DOHH2 (cell line): ENCODE measurements around the gene VPS33A.

Experiments used
- H3F3A ChIP-seq: fragments of 200-600 bp; sonication (generic), shearing (Covaris generic); 2 replicates; pipeline ENCODE4 v1.6.0; 2016; ENCODE audit warnings: antibody characterized with exemption, mild to moderate bottlenecking; ENCODE audit not compliant: control insufficient read depth, insufficient read depth
- H3K27ac ChIP-seq: fragments of 200-600 bp; sonication (generic); 2 replicates; pipeline ENCODE4 v1.5.1; 2014; ENCODE audit warnings: low read depth, mild to moderate bottlenecking, low read length, moderate library complexity
- H3K27me3 ChIP-seq: fragments of 200-600 bp; sonication (generic); 2 replicates; pipeline ENCODE4 v1.6.1; 2014; ENCODE audit warnings: mild to moderate bottlenecking, low read length, mixed read lengths; ENCODE audit not compliant: control insufficient read depth
- H3K36me3 ChIP-seq: fragments of 200-600 bp; sonication (generic); 2 replicates; pipeline ENCODE4 v1.6.1; 2014; ENCODE audit warnings: mild to moderate bottlenecking, low read length, moderate library complexity, mixed read lengths; ENCODE audit not compliant: control insufficient read depth
- H3K4me1 ChIP-seq: fragments of 200-600 bp; sonication (generic); 2 replicates; pipeline ENCODE4 v1.6.1; 2014; ENCODE audit warnings: mild to moderate bottlenecking, low read length, mixed read lengths; ENCODE audit not compliant: control insufficient read depth
- H3K4me2 ChIP-seq: fragments of 200-600 bp; sonication (generic); 2 replicates; pipeline ENCODE4 v1.6.0; 2014; ENCODE audit warnings: mild to moderate bottlenecking, low read length, moderate library complexity
- H3K4me3 ChIP-seq: fragments of 200-600 bp; sonication (generic); 2 replicates; pipeline ENCODE4 v1.5.1; 2014; ENCODE audit warnings: mild to moderate bottlenecking, low read length, mixed read lengths
- H3K79me2 ChIP-seq: fragments of 200-600 bp; sonication (generic); 2 replicates; pipeline ENCODE4 v1.6.1; 2014; ENCODE audit warnings: mild to moderate bottlenecking, low read length, mixed read lengths; ENCODE audit not compliant: control insufficient read depth
- H3K9me2 ChIP-seq: fragments of 200-600 bp; sonication (generic); replicated peaks from 2 replicates; pipeline ENCODE4 v1.6.1; 2014; ENCODE audit warnings: mild to moderate bottlenecking, low read length, mixed read lengths; ENCODE audit not compliant: control insufficient read depth
- H3K9me3 ChIP-seq: fragments of 200-600 bp; sonication (generic); 2 replicates; pipeline ENCODE4 v1.6.1; 2014; ENCODE audit warnings: antibody characterized with exemption, low read length, mixed read lengths; ENCODE audit not compliant: control insufficient read depth, insufficient read depth
- H4K20me1 ChIP-seq: fragments of 200-600 bp; sonication (generic); 2 replicates; pipeline ENCODE4 v1.6.0; 2014; ENCODE audit warnings: low read depth, mild to moderate bottlenecking, antibody characterized with exemption, low read length, moderate library complexity; ENCODE audit not compliant: control insufficient read depth, insufficient read depth
- CTCF ChIP-seq: fragments of 200-600 bp; sonication (generic); IDR thresholded peaks from one replicate; pipeline ENCODE4 v1.5.1; 2014; ENCODE audit warnings: antibody characterized with exemption, mild to moderate bottlenecking, low read depth, low read length; ENCODE audit not compliant: poor library complexity, severe bottlenecking
- EZH2phosphoT487 ChIP-seq: fragments of 200-600 bp; sonication (generic); IDR thresholded peaks from 2 replicates; pipeline ENCODE4 v1.6.1; 2017; ENCODE audit warnings: borderline replicate concordance, mild to moderate bottlenecking, antibody characterized with exemption, low read length, moderate library complexity, mixed read lengths

Gene VPS33A

GRCh38 chr12:122297494-122297893, 31.2 kb upstream of the VPS33A start:
- H3F3A ChIP-seq, result no peaks in the 10 kb centered on the region
- no peaks in the 10 kb centered on the region for H4K20me1 ChIP-seq
- H3K9me2 ChIP-seq, result no peaks in the 10 kb centered on the region
- no peaks in the 10 kb centered on the region for H3K79me2 ChIP-seq
- no peaks in the 10 kb centered on the region for H3K9me3 ChIP-seq
- no peaks in the 10 kb centered on the region for H3K36me3 ChIP-seq
- H3K4me1 ChIP-seq, result no peaks in the 10 kb centered on the region
- no peak overlapping the region for H3K4me2 ChIP-seq
- no peak overlapping the region for H3K27ac ChIP-seq
- TF ChIP-seq CTCF (no peak), EZH2phosphoT487 (no peak)
- no peak overlapping the region for H3K4me3 ChIP-seq
- H3K27me3 ChIP-seq, result no peaks in the 10 kb centered on the region

GRCh38 chr12:122295877-122296276, 29.6 kb upstream of the VPS33A start:
- H3K9me2 ChIP-seq, result no peaks in the 10 kb centered on the region
- H4K20me1 ChIP-seq, result no peaks in the 10 kb centered on the region
- H3F3A ChIP-seq, result no peaks in the 10 kb centered on the region
- no peak overlapping the region for H3K27ac ChIP-seq
- TF ChIP-seq EZH2phosphoT487 (no peak), CTCF (no peak)
- H3K36me3 ChIP-seq, result no peaks in the 10 kb centered on the region
- H3K4me2 ChIP-seq, result no peak overlapping the region
- no peaks in the 10 kb centered on the region for H3K27me3 ChIP-seq
- H3K4me1 ChIP-seq, result no peaks in the 10 kb centered on the region
- no peaks in the 10 kb centered on the region for H3K79me2 ChIP-seq
- H3K9me3 ChIP-seq, result no peaks in the 10 kb centered on the region
- H3K4me3 ChIP-seq, result no peak overlapping the region

DNA sequence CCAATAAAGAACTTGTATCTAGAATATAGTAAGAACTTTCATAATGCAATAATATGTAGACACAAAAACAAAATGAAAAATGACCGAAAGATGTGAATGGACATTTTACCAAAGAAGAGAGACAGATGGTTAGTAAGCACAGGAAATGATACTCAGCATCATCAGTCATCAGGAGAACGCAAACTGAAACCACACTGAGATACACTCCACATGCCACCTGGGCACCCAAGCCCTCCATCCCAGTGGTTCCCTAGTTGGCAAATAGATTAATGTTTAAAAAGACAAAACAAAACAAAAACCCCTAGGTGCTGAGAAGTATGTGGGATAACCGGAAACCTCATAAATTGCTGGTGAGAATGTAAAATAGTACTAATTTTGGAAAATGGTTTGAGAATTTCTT, 26.8 kb upstream of the VPS33A start:
- Histone ChIP-seq H3K36me3 (no peaks in the 10 kb centered on the region), H3K4me3 (no peak overlapping the region), H3K79me2 (no peaks in the 10 kb centered on the region), H3K4me1 (no peaks in the 10 kb centered on the region), H3K9me3 (no peaks in the 10 kb centered on the region), H3K27me3 (no peaks in the 10 kb centered on the region), H3K9me2 (no peaks in the 10 kb centered on the region), H3F3A (no peaks in the 10 kb centered on the region), H4K20me1 (no peaks in the 10 kb centered on the region), H3K27ac (no peak overlapping the region), H3K4me2 (no peak overlapping the region)
- TF ChIP-seq CTCF (no peak), EZH2phosphoT487 (no peak)

- H3K9me2 ChIP-seq, result no peaks in the 10 kb centered on the region
Measured at GRCh38 chr12:122291431-122291830, 25.1 kb upstream of the VPS33A start.

More at GRCh38 chr12:122291431-122291830, 25.1 kb upstream of the VPS33A start:
- no peaks in the 10 kb centered on the region for H3K27me3 ChIP-seq
- H3K4me3 ChIP-seq, result no peak overlapping the region
- H3K9me3 ChIP-seq, result no peaks in the 10 kb centered on the region
- no peak overlapping the region for H3K27ac ChIP-seq
- TF ChIP-seq EZH2phosphoT487, result no peak
- TF ChIP-seq CTCF, result no peak
- H4K20me1 ChIP-seq, result no peaks in the 10 kb centered on the region
- H3K36me3 ChIP-seq, result no peaks in the 10 kb centered on the region
- no peaks in the 10 kb centered on the region for H3K79me2 ChIP-seq
- H3F3A ChIP-seq, result no peaks in the 10 kb centered on the region
- no peaks in the 10 kb centered on the region for H3K4me1 ChIP-seq
- H3K4me2 ChIP-seq, result no peak overlapping the region
